HG03575 (cell line): ENCODE measurements around the gene COL28A1.

Experiments
- ATAC-seq: cut with Tn5 transposase; IDR thresholded peaks from one replicate; pipeline ENCODE4 v1.9.1; 2021; ENCODE audit not compliant: unreplicated experiment, insufficient number of reproducible peaks, low FRiP score; ENCODE audit errors: extremely low read depth

Gene COL28A1

DNA sequence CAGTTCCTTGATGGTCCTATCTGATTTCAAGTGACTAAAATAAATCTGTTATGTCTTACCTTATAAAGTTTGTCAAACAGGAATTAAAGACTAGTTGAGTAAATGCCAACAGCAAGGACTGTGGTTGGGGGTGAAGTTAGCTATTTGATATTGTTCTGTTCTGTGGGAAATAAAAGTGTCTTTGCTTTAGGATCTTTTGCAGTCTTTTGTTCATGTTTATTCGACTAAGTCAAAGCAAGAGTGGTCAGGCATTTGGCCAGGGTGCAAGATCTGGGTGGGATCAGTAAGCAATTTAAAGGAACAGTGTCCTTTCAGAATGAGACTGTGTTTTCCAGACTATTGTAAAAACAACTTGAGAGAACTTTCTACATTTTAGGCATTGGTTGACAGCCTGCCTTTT, at the start of gene COL28A1:
TSS of gene COL28A1 (minus strand) at position 183 of the 400 bp plus-strand sequence. CDS start 2,998 bp downstream, outside the sequence.
- no peak for ATAC-seq

DNA sequence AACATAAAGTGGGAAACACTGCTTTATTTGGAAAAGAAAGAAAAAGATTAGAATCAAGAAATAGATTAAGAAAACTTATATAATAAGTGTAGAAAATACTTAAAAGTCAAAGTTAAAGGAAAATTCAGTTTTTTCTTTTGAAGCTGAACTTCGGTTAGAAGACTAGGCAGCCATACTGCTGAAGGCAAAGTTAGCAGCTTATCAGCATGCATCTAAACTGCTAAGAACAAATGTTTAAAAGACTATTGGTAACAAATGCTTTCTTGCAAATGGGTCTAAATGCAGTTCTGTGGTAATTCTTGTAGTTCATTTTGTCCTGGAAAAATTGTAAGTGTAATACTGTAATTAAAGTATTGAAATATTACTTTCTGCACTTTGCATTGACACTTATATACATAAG, 49.0 kb upstream of the COL28A1 start:
- ATAC-seq: no peak

DNA sequence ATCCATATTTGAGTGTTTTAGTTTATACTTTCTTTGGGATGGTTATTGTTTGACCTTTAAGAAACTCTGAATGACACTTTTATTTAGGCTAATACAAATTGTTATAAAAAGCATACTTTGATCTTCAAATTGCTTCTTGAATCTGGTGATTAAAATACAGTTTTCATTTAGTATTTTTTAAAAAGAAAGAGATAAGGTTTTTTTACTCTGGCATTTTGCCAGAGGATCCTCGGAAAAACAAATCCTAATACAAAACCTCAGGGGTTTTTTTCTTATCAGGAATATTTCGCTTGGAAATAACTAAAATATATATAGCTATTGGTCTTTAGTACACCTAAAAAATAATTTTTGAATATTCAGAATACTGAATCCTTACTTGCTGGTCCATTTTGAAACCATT, 48.1 kb upstream of the COL28A1 start:
- no peak for ATAC-seq

DNA sequence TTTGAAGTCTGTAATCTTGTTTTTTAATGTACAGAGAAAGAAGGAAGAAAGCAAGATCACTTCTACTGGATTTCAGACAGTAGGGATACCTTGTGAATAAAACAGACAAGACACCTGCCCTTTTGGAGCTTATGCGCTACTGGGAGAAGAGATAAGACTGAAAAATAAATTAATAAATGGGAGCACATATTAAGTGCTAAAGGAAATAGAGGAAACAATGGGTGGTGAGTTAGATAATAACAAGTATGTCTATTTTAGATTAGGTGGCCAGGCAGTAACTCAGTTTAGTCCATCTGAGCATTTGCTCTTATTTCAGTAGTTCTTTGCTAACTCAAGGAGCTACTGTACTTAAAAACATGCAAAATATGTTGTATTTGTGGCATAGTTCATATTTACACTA, 46.9 kb upstream of the COL28A1 start:
- no peak for ATAC-seq

GRCh38 chr7:7581531-7582179, 46.0 kb upstream of the COL28A1 start:
- ATAC-seq: no peak

GRCh38 chr7:7579638-7580037, 44.0 kb upstream of the COL28A1 start:
- no peak for ATAC-seq

DNA sequence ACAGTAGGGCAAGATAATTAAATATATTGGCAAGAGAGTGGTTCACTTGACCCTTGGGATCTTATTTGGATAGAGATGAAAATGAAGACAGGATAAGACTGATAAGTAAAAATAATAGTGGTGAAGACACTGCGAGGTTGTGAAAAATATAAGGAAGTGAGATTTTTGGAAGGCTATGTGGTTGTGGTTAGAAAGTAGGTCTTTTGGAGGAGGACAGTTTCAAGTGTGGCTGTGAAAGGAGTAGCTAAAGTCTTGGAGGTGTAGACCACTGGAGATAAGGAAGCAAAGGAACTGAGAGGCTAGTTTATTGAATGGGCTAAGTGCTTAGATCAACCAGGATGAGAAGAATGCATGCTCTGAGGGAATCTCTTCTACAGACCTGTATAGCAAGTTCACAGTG, 42.2 kb upstream of the COL28A1 start:
- ATAC-seq: no peak

DNA sequence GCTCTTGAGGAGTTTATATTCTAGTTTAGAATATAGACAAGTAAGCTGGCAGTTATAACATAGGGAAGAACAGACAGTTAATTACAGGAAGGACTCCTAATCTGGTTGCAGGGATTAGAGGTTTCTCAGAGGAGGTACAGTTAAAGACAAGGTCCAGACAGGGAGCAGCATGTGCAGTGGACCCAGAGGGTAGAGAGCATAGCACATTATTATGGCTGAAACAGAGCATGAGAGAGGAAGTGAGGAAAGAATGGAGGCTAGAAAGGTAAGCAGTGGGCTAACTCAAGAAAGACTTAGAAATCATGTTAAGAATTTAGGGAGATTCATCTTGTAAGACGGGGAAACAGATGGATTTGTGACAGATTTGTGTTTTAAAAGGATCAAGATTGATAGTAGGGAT, 40.7 kb upstream of the COL28A1 start:
- ATAC-seq: no peak

DNA sequence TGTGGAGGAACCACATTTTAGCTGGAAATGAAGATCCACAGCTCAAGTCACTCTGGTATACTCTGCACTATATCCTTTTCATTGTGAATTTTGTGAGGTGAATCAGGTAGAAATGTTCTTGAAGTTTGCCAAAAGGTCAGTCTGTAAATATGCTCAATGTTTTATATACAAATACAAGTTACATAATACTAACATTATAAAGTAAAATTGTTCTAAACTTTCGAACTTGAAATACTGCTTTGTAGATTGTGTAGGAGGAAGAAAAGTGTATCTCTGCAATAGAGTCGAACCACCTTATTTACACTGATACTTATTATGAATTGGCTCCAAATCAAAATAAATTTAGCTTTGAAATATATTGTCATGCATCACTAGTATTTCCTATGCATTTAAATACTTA, 38.0 kb upstream of the COL28A1 start:
- ATAC-seq: no peak

DNA sequence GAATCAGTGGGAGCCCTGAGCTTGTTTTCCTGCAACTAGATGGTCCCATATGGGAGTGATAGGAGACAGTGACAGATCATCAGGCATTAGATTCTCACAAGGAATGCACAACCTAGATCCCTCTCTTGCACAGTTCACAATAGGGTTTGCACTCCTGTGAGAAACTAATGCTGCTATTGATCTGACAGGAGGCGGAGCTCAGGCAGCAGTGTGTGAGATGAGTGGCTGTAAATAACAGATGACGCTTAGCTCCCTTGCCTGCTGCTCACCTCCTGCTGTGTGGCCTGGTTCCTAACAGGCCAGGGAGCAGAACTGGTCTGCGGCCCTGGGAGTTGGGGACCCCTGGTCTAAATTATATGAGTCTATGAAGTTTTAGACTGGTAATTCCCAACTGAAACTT, 34.9 kb upstream of the COL28A1 start:
- no peak for ATAC-seq

- no peak for ATAC-seq
These were observed 33.9 kb upstream of the COL28A1 start for GRCh38 chr7:7569615-7570014.

DNA sequence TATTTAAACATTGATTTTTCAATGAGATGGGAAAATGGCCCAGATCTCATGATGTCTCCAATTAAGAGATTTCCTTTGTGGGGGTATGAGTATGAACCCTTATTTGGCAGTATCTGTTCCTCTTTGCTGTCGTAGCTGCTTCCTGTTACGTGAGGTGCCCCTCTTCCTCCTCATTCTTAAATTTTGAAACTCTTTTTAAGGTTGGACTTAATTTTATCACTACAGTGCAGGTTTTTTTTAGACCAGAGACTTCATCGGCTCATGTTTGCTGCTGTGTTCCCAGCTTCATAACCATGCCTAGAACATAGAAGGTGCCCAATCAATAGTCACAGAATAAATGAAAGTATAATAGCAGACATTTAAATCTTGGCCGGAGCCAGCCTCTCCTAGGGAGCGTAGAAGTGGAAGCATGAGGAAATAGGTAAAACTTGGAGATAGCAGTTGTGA, 33.4 kb upstream of the COL28A1 start:
- ATAC-seq: peak; percentile 52

GRCh38 chr7:7568553-7568952, 32.9 kb upstream of the COL28A1 start:
- ATAC-seq: no peak

- no peak for ATAC-seq
These were observed 32.3 kb upstream of the COL28A1 start for GRCh38 chr7:7567898-7568531.

DNA sequence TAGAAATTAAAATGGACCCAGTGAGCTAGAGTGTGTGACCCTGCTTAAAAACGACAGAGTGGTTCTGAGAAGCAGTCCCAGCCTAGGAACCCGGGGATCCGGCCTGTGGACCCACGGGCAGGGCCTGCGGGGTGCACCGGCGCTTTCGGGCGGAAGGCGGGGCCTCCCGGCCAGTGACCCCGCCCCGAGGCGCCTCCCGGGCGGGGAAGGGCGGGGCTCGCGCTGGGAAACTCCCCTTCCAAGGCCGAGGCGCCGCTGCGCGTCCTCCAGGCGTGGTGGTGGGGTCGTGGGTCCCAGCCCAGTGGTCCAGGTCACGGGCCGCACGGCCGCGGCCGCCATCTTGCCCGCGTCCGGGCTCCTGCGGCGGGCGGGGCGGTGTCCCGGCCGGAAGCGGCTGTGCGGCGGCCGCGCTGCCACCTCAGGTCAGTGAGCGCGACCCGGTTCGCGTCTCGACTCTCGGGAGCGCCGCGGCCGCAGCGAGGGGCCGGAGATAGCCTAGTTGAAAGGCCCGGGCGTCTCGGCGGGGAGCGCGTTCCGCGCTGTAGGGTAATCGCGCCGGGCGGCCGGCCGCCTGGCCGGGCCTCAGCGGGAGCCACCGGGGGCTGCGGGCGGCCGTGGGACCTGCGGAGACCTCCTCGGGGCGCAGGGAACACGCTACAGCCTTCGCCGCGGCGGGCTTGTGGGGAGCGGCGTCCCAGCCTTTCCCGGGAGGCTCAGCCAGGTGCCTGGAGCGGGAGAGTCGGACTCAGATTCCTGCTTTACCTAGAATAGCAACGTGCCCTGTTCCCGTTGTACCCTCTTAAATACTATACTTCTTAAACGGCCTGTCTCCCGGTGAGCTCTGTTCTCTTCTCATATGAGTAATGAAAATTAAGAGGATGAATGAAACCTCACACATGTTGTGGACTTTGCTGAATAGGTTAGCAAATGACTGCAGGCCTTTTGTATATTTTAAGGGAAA, 31.3 kb upstream of the COL28A1 start, which contains the start of gene MIOS:
TSS of gene MIOS (plus strand) at position 234 of the 961 bp plus-strand sequence. CDS start 5,592 bp downstream, outside the sequence.
- ATAC-seq: peak; percentile 24

DNA sequence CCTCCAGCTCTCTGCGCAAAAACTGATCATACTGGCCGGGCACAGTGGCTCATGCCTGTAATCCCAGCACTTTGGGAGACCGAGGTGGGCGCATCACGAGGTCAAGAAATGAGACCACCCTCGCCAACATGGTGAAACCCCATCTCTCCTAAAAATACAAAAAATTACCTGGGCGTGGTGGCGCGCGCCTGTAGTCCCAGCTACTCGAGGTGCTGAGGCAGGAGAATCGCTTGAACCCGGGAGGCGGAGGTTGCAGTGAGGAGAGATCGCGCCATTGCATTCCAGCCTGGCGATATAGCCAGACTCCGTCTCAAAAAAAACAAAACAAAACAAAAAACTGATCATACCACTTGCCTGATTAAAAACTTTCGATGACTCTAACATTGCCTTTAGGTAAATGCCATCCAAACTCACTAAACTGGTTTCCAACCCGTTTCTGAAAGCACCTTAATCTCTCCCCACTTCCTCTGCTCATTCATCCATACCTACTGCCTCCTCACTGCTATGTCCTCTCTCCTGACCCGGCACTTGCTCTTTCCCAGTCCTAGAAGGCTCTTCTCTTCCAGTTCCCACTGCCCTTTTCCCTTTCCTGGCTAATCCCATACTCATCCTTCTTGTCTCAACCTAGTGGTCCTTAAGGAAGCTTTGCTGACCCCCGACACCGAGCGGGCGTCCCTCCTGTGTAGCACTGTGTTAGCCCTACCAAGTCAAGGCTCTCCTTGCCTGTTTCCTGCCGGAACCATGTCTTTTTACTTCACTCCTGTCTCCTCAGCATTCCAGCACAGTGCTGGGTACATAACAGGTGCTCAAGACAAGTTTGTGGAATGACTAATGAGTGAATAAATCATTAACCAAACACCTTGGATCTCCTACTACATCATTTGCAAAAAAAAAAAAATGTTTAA, 30.3 kb upstream of the COL28A1 start:
- ATAC-seq: peak; percentile 17

DNA sequence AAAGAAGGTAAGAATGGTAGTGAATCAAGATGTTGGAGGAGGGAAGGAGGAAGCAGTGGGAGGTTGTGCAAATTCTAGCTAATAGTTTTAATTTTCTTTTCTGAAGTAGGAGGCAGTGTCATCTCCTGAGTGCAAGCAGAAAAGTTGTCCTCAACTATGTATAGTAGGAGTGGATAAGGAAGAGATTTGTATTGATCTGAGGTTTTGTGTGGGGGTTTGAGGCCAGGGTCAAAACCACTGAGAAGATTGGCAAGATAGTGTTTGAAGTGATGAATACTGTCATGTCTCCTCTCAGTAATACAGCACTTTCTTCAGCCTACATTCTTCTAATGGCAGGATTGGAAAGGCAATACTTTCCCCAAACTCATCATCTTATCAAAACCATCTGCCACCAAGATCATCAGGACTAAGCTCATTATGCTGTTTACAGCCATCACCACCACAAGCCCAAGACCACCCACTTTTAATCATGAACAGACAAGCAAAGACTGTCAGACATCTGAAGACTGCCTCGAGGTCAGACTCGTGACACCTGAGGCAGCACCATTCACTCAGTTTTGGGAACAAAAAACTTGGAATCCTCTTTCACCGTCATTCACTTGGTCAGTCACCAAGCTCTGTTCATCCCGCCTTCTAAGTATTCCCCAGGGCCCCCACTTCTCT, 29.5 kb upstream of the COL28A1 start:
- ATAC-seq: no peak

GRCh38 chr7:7564323-7564780, 28.7 kb upstream of the COL28A1 start:
- ATAC-seq: no peak
